GM23248 (cell line): Measurements from ENCODE around the gene HIGD1A. TPM values are rescaled to one million over a fixed set of nuclear protein-coding genes. Genes with fewer than 3 reads are reported as not detected.

ENCODE experiments used
- DNase-seq: peaks from one replicate; pipeline ENCODE4 v3.0.0-alpha.2; 2015
- H2AFZ ChIP-seq: fragments of 200-600 bp; sonication (generic); 2 replicates; pipeline ENCODE4 v1.6.1; 2016; ENCODE audit warnings: antibody characterized with exemption
- H3F3A ChIP-seq: fragments of 200-600 bp; sonication (generic); 2 replicates; pipeline ENCODE4 v1.6.1; 2016; ENCODE audit warnings: mild to moderate bottlenecking, antibody characterized with exemption, mixed run types; ENCODE audit not compliant: insufficient read depth
- H3K27ac ChIP-seq: fragments of 200-600 bp; sonication (generic); 2 replicates; pipeline ENCODE4 v1.5.1; 2016; ENCODE audit warnings: mild to moderate bottlenecking
- H3K27me3 ChIP-seq: fragments of 200-600 bp; sonication (generic); replicated peaks from 2 replicates; pipeline ENCODE4 v1.6.1; 2016; ENCODE audit warnings: mild to moderate bottlenecking; ENCODE audit not compliant: insufficient read depth
- H3K36me3 ChIP-seq: fragments of 200-600 bp; sonication (generic); 2 replicates; pipeline ENCODE4 v1.6.1; 2016; ENCODE audit warnings: low read depth, mild to moderate bottlenecking
- H3K4me1 ChIP-seq: fragments of 200-600 bp; sonication (generic); 2 replicates; pipeline ENCODE4 v1.6.1; 2016; ENCODE audit warnings: mild to moderate bottlenecking; ENCODE audit not compliant: insufficient read depth
- H3K4me2 ChIP-seq: fragments of 200-600 bp; sonication (generic); one replicate; pipeline ENCODE4 v1.6.1; 2016; ENCODE audit warnings: mild to moderate bottlenecking; ENCODE audit not compliant: unreplicated experiment
- H3K4me3 ChIP-seq: fragments of 200-600 bp; sonication (generic); 2 replicates; pipeline ENCODE4 v1.5.1; 2016; ENCODE audit warnings: mild to moderate bottlenecking
- H3K79me2 ChIP-seq: fragments of 200-600 bp; sonication (generic); 2 replicates; pipeline ENCODE4 v1.6.1; 2016; ENCODE audit warnings: mild to moderate bottlenecking; ENCODE audit not compliant: insufficient read depth
- H3K9ac ChIP-seq: fragments of 200-600 bp; sonication (generic); 2 replicates; pipeline ENCODE4 v1.6.1; 2016; ENCODE audit warnings: mild to moderate bottlenecking
- H3K9me2 ChIP-seq: fragments of 200-600 bp; sonication (generic); 2 replicates; pipeline ENCODE4 v1.6.1; 2016; ENCODE audit warnings: mixed run types, mild to moderate bottlenecking, moderate library complexity; ENCODE audit not compliant: insufficient read depth
- H3K9me3 ChIP-seq: fragments of 200-600 bp; sonication (generic); one replicate; pipeline ENCODE4 v1.6.1; 2017; ENCODE audit warnings: low read depth
- H4K20me1 ChIP-seq: fragments of 200-600 bp; sonication (generic); 2 replicates; pipeline ENCODE4 v1.6.0; 2016; ENCODE audit not compliant: insufficient read depth
- EZH2 ChIP-seq: fragments of 200-600 bp; sonication (generic); IDR thresholded peaks from 2 replicates; pipeline ENCODE4 v1.6.1; 2018; ENCODE audit warnings: antibody characterized with exemption, mild to moderate bottlenecking; ENCODE audit not compliant: insufficient read depth, poor library complexity, severe bottlenecking
- EZH2phosphoT487 ChIP-seq: fragments of 200-600 bp; sonication (generic); IDR thresholded peaks from 2 replicates; pipeline ENCODE4 v1.6.1; 2018; ENCODE audit warnings: antibody characterized with exemption, moderate library complexity, mild to moderate bottlenecking, low read depth; ENCODE audit not compliant: insufficient read depth
- WGBS, 2 experiments: methylation state at CpG; one replicate each; pipeline ENCODE4 v1.1.6; 2015 to 2017; ENCODE audit warnings: low lambda C conversion rate in 2 of 2, low coverage in 1 of 2; ENCODE audit errors: missing lambda C conversion rate in 2 of 2; 5-methylcytosine and 5-hydroxymethylcytosine counted together
- in situ Hi-C: fragments of 300-500 bp; cut with MboI; formaldehyde crosslinking; loops from 2 replicates; pipeline ENCODE4 v1.15.0; 2020
- polyA plus RNA-seq: library from polyadenylated mRNA; unstranded; fragments of >200 nt; fragmentation: Nextera tagmentation; extraction: Ambion mirVana; gene quantifications from 2 replicates; pipeline ENCODE4 v1.2.1, GENCODE V29; 2016
- total RNA-seq: library from RNA; depleted of rRNA; stranded (reverse); fragments of >200 nt; shearing (Covaris generic); gene quantifications from 2 replicates; pipeline ENCODE4 v1.2.3, GENCODE V29; 2014

The HIGD1A gene
- total and polyA plus RNA-seq, 2 experiments from 2014 or later, result 173 to 217 TPM

DNA sequence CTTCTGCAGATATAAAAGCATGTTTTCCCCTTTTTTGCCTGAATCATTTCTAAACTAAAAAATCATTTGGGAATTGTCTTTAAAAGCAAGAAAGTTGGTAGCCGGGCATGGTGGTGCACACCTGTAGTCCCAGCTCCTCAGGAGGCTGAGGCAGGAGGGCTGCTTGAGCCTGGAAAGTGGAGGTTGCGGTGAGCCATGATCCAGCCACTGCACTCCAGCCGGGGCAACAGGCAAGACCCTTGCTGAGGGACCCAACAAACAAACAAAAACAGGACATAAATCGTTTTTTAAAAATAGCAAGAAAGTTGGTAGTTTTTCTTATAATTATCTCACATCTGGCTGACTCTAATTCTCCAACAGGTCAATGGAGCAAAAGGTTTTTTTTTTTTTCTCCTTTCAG, 2.5 kb downstream of the HIGD1A start:
- Histone ChIP-seq H3K9me3 (no peaks in the 10 kb centered on the region), H3K36me3 (no peaks in the 10 kb centered on the region), H3K9me2 (no peaks in the 10 kb centered on the region), H3K79me2 (peaks cover 51% of the 10 kb centered on the region), H3K27me3 (no peaks in the 10 kb centered on the region), H4K20me1 (no peaks in the 10 kb centered on the region), H3K4me1 (peaks cover 11% of the 10 kb centered on the region), H3K9ac (no peak overlapping the region), H3F3A (peaks cover 14% of the 10 kb centered on the region), H3K4me2 (no peak overlapping the region), H3K4me3 (no peak overlapping the region), H2AFZ (no peak overlapping the region), H3K27ac (no peak overlapping the region)
- TF ChIP-seq EZH2phosphoT487 (no peak), EZH2 (no peak)
- WGBS, 2 experiments, result 77 to 78% methylated on average over 4 of the region's 4 CpGs
- no peak for DNase-seq
- in situ Hi-C loops, result no loop called here

DNA sequence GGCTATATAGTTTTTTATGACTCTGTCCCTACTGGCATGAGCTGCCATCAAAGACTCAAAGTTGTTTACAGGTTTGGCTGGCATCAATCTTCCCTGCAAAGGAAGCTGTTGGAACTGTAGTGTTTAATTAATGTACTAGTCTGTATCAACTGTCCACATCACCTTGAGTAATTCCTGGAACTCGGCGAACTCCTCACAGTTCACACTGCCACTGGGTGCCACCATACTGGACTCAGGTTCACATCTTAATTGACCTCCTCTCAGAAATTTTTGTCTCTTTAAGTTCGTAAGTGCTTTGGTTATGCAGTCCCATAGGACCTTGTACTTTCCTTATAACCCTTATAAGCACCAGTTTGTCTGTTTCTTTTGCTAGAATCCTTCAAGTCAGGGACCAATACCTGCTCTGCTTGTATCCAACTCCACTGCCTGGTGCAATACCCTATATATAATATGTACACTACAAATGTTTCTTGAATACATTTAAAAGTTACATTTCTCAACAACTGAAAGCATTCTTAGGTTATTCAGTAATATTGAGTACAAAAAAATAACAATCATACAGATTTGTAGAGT, 3.2 kb downstream of the HIGD1A start:
- no peak for DNase-seq
- H3K27ac ChIP-seq, result no peak overlapping the region
- H3K9me2 ChIP-seq, result no peaks in the 10 kb centered on the region
- no peaks in the 10 kb centered on the region for H3K9me3 ChIP-seq
- TF ChIP-seq EZH2phosphoT487 (no peak), EZH2 (no peak)
- H3F3A ChIP-seq, result peaks cover 14% of the 10 kb centered on the region
- H3K9ac ChIP-seq, result no peak overlapping the region
- H3K27me3 ChIP-seq, result no peaks in the 10 kb centered on the region
- no peaks in the 10 kb centered on the region for H4K20me1 ChIP-seq
- peaks cover 56% of the 10 kb centered on the region for H3K79me2 ChIP-seq
- H3K36me3 ChIP-seq, result no peaks in the 10 kb centered on the region
- no peak overlapping the region for H3K4me3 ChIP-seq
- no peak overlapping the region for H2AFZ ChIP-seq
- WGBS, 2 experiments, result 90 to 93% methylated on average over 3 of the region's 3 CpGs
- no peak overlapping the region for H3K4me2 ChIP-seq
- H3K4me1 ChIP-seq, result peaks cover 11% of the 10 kb centered on the region
- in situ Hi-C loops, result no loop called here

DNA sequence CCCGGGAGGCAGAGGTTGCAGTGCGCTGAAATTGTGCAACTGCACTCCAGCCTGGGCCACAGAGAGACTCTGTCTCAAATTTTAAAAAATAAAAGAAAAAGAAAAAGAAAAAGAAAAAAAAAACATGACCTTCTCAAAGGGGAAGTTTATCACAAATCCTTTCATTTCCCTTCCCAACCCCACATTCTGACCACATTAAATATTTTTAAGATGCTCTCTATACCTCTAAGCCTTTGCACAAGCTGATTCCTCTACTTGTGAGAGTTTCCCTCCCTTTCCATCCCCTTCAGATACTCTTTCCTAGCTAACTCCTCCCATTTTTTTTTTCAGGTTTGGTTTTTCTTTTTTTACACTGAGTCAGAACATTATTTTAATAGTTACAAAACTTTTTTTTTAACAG, 4.0 kb downstream of the HIGD1A start:
- Histone ChIP-seq H3K9me3 (no peaks in the 10 kb centered on the region), H3K79me2 (peaks cover 64% of the 10 kb centered on the region), H3K9ac (no peak overlapping the region), H3K36me3 (no peaks in the 10 kb centered on the region), H3K4me2 (no peak overlapping the region), H2AFZ (no peak overlapping the region), H4K20me1 (no peaks in the 10 kb centered on the region), H3K27ac (no peak overlapping the region), H3K4me3 (no peak overlapping the region), H3F3A (peaks cover 14% of the 10 kb centered on the region), H3K27me3 (no peaks in the 10 kb centered on the region), H3K4me1 (peaks cover 11% of the 10 kb centered on the region), H3K9me2 (no peaks in the 10 kb centered on the region)
- WGBS, 2 experiments, result 98 to 100% methylated on average over 2 of the region's 2 CpGs
- in situ Hi-C loops, result no loop called here
- no peak for TF ChIP-seq EZH2
- no peak for TF ChIP-seq EZH2phosphoT487
- no peak for DNase-seq

DNA sequence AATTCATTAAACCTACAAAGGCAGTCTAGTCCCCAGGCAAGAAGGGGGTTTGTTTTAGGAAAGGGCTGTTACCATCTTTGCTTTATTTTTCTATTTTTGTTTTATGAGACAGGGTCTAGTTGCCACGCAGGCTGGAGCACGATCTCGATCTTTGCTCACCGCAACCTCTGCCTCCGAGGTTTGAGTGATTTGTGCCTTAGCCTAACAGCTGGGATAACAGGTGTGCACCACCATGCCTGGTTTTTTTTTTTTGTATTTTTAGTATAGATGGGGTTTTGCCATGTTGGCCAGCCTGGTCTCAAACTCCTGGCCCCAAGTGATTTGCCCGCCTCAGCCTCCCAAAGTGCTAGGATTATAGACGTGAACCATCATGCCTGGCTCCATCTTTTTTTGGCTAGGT, 4.9 kb downstream of the HIGD1A start:
- no peak overlapping the region for H3K4me2 ChIP-seq
- H3K4me3 ChIP-seq, result no peak overlapping the region
- WGBS, 2 experiments, result 84 to 85% methylated on average over 7 of the region's 7 CpGs
- H3K79me2 ChIP-seq, result peaks cover 73% of the 10 kb centered on the region
- no peak overlapping the region for H2AFZ ChIP-seq
- H3K27me3 ChIP-seq, result no peaks in the 10 kb centered on the region
- no peak for TF ChIP-seq EZH2
- no peak for TF ChIP-seq EZH2phosphoT487
- H3K9me2 ChIP-seq, result no peaks in the 10 kb centered on the region
- H3K9me3 ChIP-seq, result no peaks in the 10 kb centered on the region
- H3K36me3 ChIP-seq, result no peaks in the 10 kb centered on the region
- H3K9ac ChIP-seq, result no peak overlapping the region
- H4K20me1 ChIP-seq, result no peaks in the 10 kb centered on the region
- peaks cover 14% of the 10 kb centered on the region for H3F3A ChIP-seq
- no peak overlapping the region for H3K27ac ChIP-seq
- DNase-seq, result no peak
- H3K4me1 ChIP-seq, result peaks cover 11% of the 10 kb centered on the region
- in situ Hi-C loops, result no loop called here

DNA sequence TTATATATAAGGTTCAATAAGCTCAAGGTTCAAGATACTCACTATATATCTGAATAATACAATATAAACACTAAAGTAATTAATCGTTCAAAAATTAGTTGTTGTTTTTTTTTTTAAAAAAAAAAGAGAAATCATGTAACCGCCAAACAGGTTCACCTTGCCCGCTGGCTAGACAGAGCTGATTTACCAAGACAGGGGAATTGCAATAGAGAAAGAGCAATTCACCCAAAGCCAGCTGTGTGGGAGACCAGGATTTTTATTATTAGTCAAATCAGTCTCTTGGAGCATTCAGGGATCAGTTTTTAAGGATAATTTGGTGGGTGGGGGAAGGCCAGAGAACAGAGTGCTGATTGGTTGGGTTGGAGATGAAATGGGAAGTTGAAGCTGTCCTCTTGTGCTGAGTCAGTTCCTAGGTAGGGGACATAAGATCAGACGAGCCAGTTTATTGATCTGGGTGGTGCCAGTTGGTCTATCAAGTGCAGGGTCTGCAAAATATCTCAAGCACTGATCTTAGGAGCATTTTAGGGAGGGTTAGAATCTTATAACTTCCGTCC, 7.9 kb downstream of the HIGD1A start:
- Histone ChIP-seq H4K20me1 (no peaks in the 10 kb centered on the region), H3K4me2 (no peak overlapping the region), H3K4me3 (no peak overlapping the region), H3K9me2 (no peaks in the 10 kb centered on the region), H3K27ac (no peak overlapping the region), H3K4me1 (no peaks in the 10 kb centered on the region), H3F3A (no peaks in the 10 kb centered on the region), H3K36me3 (no peaks in the 10 kb centered on the region), H3K9ac (no peak overlapping the region), H3K9me3 (no peaks in the 10 kb centered on the region), H3K79me2 (peaks cover 61% of the 10 kb centered on the region), H2AFZ (no peak overlapping the region), H3K27me3 (no peaks in the 10 kb centered on the region)
- TF ChIP-seq EZH2 (no peak), EZH2phosphoT487 (no peak)
- no peak for DNase-seq
- in situ Hi-C loops, result no loop called here
- 66 to 80% methylated on average over 4 to 5 of the region's 5 CpGs for WGBS, 2 experiments
